K562 (cell line): ENCODE measurements around the gene ANKS4B. TPM values are rescaled to one million over a fixed set of nuclear protein-coding genes. Genes with fewer than 3 reads are reported as not detected.

Source experiments
- ATAC-seq: fragments of 200-7000 bp; cut with Tn5 transposase; 3 replicates; pipeline ENCODE4 v1.9.1; 2020; ENCODE audit warnings: moderate library complexity
- BruUV-seq: library from RNA; stranded (reverse); fragments of 400-500 nt; replicated peaks from 2 replicates; lab custom pipeline; 2021; lab: Mats Ljungman, UMichigan
- CTCF ChIA-PET: fragments of 300-600 bp; formaldehyde crosslinking; extraction: SDS; loops from one replicate; lab custom pipeline; 2021; ENCODE audit warnings: low intra/inter-chr PET ratio; lab: Yijun Ruan, JAX
- POLR2A ChIA-PET: fragments of 300-600, 350-650 bp; sonication (Branson Sonifier 250); formaldehyde crosslinking; extraction: SDS; loops from one replicate; lab custom pipeline; 2021; ENCODE audit warnings: antibody characterized with exemption, inconsistent platforms; lab: Yijun Ruan, JAX
- DNase-seq, 4 experiments: peaks; one replicate each; pipeline versions ENCODE4 v3.0.0 to v3.0.0-alpha.2; 2011 to 2018; ENCODE audit warnings: low spot score in 3 of 4, mixed read lengths in 3 of 4; ENCODE audit errors: extremely low read depth in 1 of 4
- FAIRE-seq: peaks from 2 replicates; lab custom pipeline; 2011; peaks lifted over from hg19 to GRCh38; lab: Jason Lieb, UNC
- H2AFZ ChIP-seq: 2 replicates; pipeline ENCODE4 v1.6.0; 2011; ENCODE audit warnings: low read depth, low read length, control low read depth, inconsistent platforms
- H3K27ac ChIP-seq: fragments of 200-600 bp; 3 replicates; pipeline ENCODE4 v1.8.0; 2011; ENCODE audit warnings: low read depth, mild to moderate bottlenecking, control low read depth, inconsistent platforms, low read length, moderate library complexity, mixed read lengths; ENCODE audit errors: extremely low read depth
- H3K27me3 ChIP-seq, 2 experiments: fragments of 300-600 bp in 1 of 2; 2 replicates in 1 of 2; 3 replicates in 1 of 2; pipeline versions ENCODE4 v1.6.0 to v1.8.0; 2011; ENCODE audit warnings: inconsistent platforms in 2 of 2, low read length in 2 of 2, mild to moderate bottlenecking in 1 of 2, mixed read lengths in 1 of 2, moderate library complexity in 1 of 2; ENCODE audit not compliant: control insufficient read depth in 2 of 2, insufficient read depth in 2 of 2
- H3K36me3 ChIP-seq: fragments of 300-600 bp; 3 replicates; pipeline ENCODE4 v1.8.0; 2011; ENCODE audit warnings: mild to moderate bottlenecking, low read length, inconsistent platforms; ENCODE audit not compliant: control insufficient read depth, insufficient read depth
- H3K4me1 ChIP-seq, 2 experiments: fragments of 200-600 bp in 1 of 2; replicated peaks in 1 of 2; 2 replicates in 1 of 2; 3 replicates in 1 of 2; pipeline versions ENCODE4 v1.5.1 to v1.8.0; 2011; ENCODE audit warnings: inconsistent platforms in 2 of 2, low read length in 2 of 2, mild to moderate bottlenecking in 1 of 2, mixed read lengths in 1 of 2, moderate library complexity in 1 of 2; ENCODE audit not compliant: control insufficient read depth in 2 of 2, insufficient read depth in 2 of 2
- H3K4me2 ChIP-seq: 2 replicates; pipeline ENCODE4 v1.6.1; 2011; ENCODE audit warnings: low read length, control low read depth, inconsistent platforms, mixed read lengths; ENCODE audit not compliant: insufficient read depth
- H3K4me3 ChIP-seq: fragments of 200-600 bp; sonication (generic), shearing (Covaris generic); 2 replicates; pipeline ENCODE4 v1.5.1; 2016; ENCODE audit warnings: control low read depth, inconsistent platforms
- H3K79me2 ChIP-seq: fragments of 200-600 bp; 3 replicates; pipeline ENCODE4 v1.8.0; 2011; ENCODE audit warnings: low read length, inconsistent platforms; ENCODE audit not compliant: control insufficient read depth, insufficient read depth
- H3K9ac ChIP-seq, 2 experiments: 2 replicates each; pipeline versions ENCODE4 v1.6.0 to v1.6.1; 2011; ENCODE audit warnings: low read depth in 2 of 2, low read length in 2 of 2, control low read depth in 1 of 2, inconsistent platforms in 1 of 2, mild to moderate bottlenecking in 1 of 2, mixed read lengths in 1 of 2; ENCODE audit not compliant: insufficient read depth in 1 of 2
- H3K9me1 ChIP-seq: one replicate; pipeline ENCODE4 v1.6.0; 2011; ENCODE audit warnings: inconsistent platforms, mild to moderate bottlenecking, low read length, moderate library complexity; ENCODE audit not compliant: control insufficient read depth, insufficient read depth
- H3K9me3 ChIP-seq: replicated peaks from 2 replicates; pipeline ENCODE4 v1.5.1; 2011; ENCODE audit warnings: low read depth, low read length, inconsistent platforms; ENCODE audit not compliant: control insufficient read depth, insufficient read depth
- H4K20me1 ChIP-seq: replicated peaks from 2 replicates; pipeline ENCODE4 v1.6.1; 2011; ENCODE audit warnings: low read length, inconsistent platforms, mixed read lengths; ENCODE audit not compliant: control insufficient read depth, insufficient read depth
- ARID1B ChIP-seq: fragments of 450-650 bp; IDR thresholded peaks from 2 replicates; pipeline ENCODE4 v1.6.1; 2016; ENCODE audit warnings: antibody characterized with exemption, mild to moderate bottlenecking, inconsistent platforms
- CBFA2T3 ChIP-seq: fragments of 450-650 bp; IDR thresholded peaks from 2 replicates; pipeline ENCODE4 v1.6.1; 2017
- CREB5 ChIP-seq: fragments of 250-450 bp; sonication (Bioruptor Pico); IDR thresholded peaks from 2 replicates; pipeline ENCODE4 v1.5.0; 2020; ENCODE audit warnings: mild to moderate bottlenecking
- E4F1 ChIP-seq: fragments of 250-450 bp; sonication (Bioruptor Pico); IDR thresholded peaks from 2 replicates; pipeline ENCODE4 v1.5.0; 2021; ENCODE audit warnings: mild to moderate bottlenecking, borderline replicate concordance
- HMBOX1 ChIP-seq: sonication (generic); IDR thresholded peaks from 2 replicates; pipeline ENCODE4 v1.6.1; 2016
- HMG20B ChIP-seq: fragments of 250-450 bp; sonication (Bioruptor Pico); IDR thresholded peaks from 2 replicates; pipeline ENCODE4 v1.5.0; 2021; ENCODE audit warnings: mild to moderate bottlenecking
- IRF2 ChIP-seq: sonication (generic); formaldehyde crosslinking; IDR thresholded peaks from 2 replicates; pipeline ENCODE4 v1.8.1; 2022; ENCODE audit warnings: mild to moderate bottlenecking, missing genetic modification reagents
- MEIS2 ChIP-seq: fragments of 450-650 bp; IDR thresholded peaks from 2 replicates; pipeline ENCODE4 v1.6.1; 2014; ENCODE audit warnings: mild to moderate bottlenecking; ENCODE audit not compliant: partially characterized antibody
- PBX2 ChIP-seq, 2 experiments: IDR thresholded peaks in 1 of 2; conservative IDR thresholded peaks in 1 of 2; 2 replicates each; pipeline ENCODE4 v1.6.1; 2016; ENCODE audit warnings: low read depth in 2 of 2, mild to moderate bottlenecking in 1 of 2, missing compliant biosample characterization in 1 of 2, missing genetic modification characterization in 1 of 2, moderate library complexity in 1 of 2
- SMARCA4 ChIP-seq: fragments of 450-650 bp; IDR thresholded peaks from 2 replicates; pipeline ENCODE4 v1.6.1; 2016
- TCF3 ChIP-seq: sonication (generic); formaldehyde crosslinking; IDR thresholded peaks from 2 replicates; pipeline ENCODE4 v1.4.0; 2020; ENCODE audit warnings: mild to moderate bottlenecking, missing genetic modification reagents
- WGBS: fragments of 100-300 bp; shearing (Covaris generic); methylation state at CpG from one replicate; pipeline ENCODE4 v1.1.6; 2016; ENCODE audit warnings: low coverage, mixed read lengths; ENCODE audit not compliant: insufficient coverage; ENCODE audit errors: missing lambda C conversion rate; 5-methylcytosine and 5-hydroxymethylcytosine counted together
- in situ Hi-C: fragments of 300-500 bp; cut with MboI; formaldehyde crosslinking; loops from 4 replicates; pipeline ENCODE4 v1.15.0; 2018; ENCODE audit warnings: inconsistent platforms, mixed read lengths
- intact Hi-C: fragments of 100-400 bp; cut with micrococcal nuclease; formaldehyde crosslinking; loops from 2 replicates; pipeline ENCODE4 v1.14.2; 2022
- polyA plus RNA-seq, 8 experiments: library from polyadenylated mRNA; depleted of rRNA in 4 of 8; stranded (reverse) in 5 of 8; unstranded in 3 of 8; fragments of >200 nt; fragmentation: Nextera tagmentation in 2 of 8; fragmentation: Illumina TruSeq in 1 of 8; extraction: Ambion mirVana in 2 of 8; extraction: Trizol in 1 of 8; gene quantifications; 2 replicates each; pipeline versions ENCODE4 v1.2.1 to v1.2.3, GENCODE V29; 2011 to 2014; ENCODE audit warnings: inconsistent platforms in 1 of 8, missing spikeins in 1 of 8
- total RNA-seq, 7 experiments: library from RNA; depleted of rRNA in 6 of 7; stranded (reverse); fragments of >200 nt in 6 of 7; fragmentation: Illumina TruSeq in 2 of 7; extraction: Trizol in 2 of 7; gene quantifications; 2 replicates each; pipeline versions ENCODE4 v1.2.1 to v1.2.3, GENCODE V29; 2011 to 2021; ENCODE audit warnings: low replicate concordance in 1 of 7

ANKS4B gene
- total and polyA plus RNA-seq, 9 of the 15 experiments (the other 6 are each of a cell fraction or from before 2014, with no cell fraction given): not detected

GRCh38 chr16:21233045-21233520, 416 bp upstream of the ANKS4B start (continued):
- TF ChIP-seq E4F1: no peak

GRCh38 chr16:21235199-21235585, 1.7 kb downstream of the ANKS4B start:
- Histone ChIP-seq H3K9me3 (no peaks in the 10 kb centered on the region), H3K27me3 (no peaks in the 10 kb centered on the region; a peak in 1 of 5 replicates), H3K36me3 (no peaks in the 10 kb centered on the region), H3K9ac (no peak overlapping the region), H4K20me1 (no peaks in the 10 kb centered on the region), H3K79me2 (no peaks in the 10 kb centered on the region), H3K27ac (no peak overlapping the region), H3K4me3 (no peak overlapping the region), H3K4me2 (peak overlapping the region; percentile 22; the same call in 1 of the 2 replicates)
- in situ Hi-C loops: no loop called here
- CTCF ChIA-PET: no interaction called here
- no peak for FAIRE-seq
- BruUV-seq: no TSS peak
- no peak for TF ChIP-seq HMG20B
- TF ChIP-seq TCF3 (CRISPR knock-in tag): peak; percentile 38; the same call in 1 of the 2 replicates
- TF ChIP-seq CREB5: no peak
- no peak for TF ChIP-seq IRF2
- peak; percentile 53 for TF ChIP-seq MEIS2
- TF ChIP-seq HMBOX1: peak; percentile 89; the same call in 1 of the 2 replicates
- no peak for TF ChIP-seq PBX2 (CRISPR knock-in tag; IDR thresholded peaks at IDR 0.05; ENCODE audit: low read depth)
- TF ChIP-seq PBX2 (tag; conservative IDR thresholded peaks at IDR 0.05; ENCODE audit: low read depth): 0 out of 2 replicates have a peak, but pooled peaks have one; percentile 17
- TF ChIP-seq SMARCA4: peak; percentile 25; the same call in 1 of the 2 replicates
- peak; percentile 44 for TF ChIP-seq CBFA2T3
- TF ChIP-seq ARID1B: peak; percentile 25; the same call in 1 of the 2 replicates
- TF ChIP-seq, all 486 proteins: peak for 7
- WGBS: 0% methylated on average over 3 of the region's 3 CpGs
- Histone ChIP-seq H3K9me1 (no peaks in the 10 kb centered on the region), H2AFZ (no peak overlapping the region), H3K4me1 (peaks cover 11 to 18% of the 10 kb centered on the region in 2 experiments; a peak in 4 of 5 replicates)
- DNase-seq: peak in 2 of 4 experiments; percentile 25 to 38
- POLR2A ChIA-PET: interaction anchor here (1.3 kb wide), 1 partner anchor 20 kb away, joined by 4 read pairs; no protein-coding TSS in a partner anchor
- ATAC-seq: peak; percentile 44; the same call in 1 of the 3 replicates
- intact Hi-C loops: no loop called here
